Measurements from ENCODE around the gene RHOD. TPM values are rescaled to one million over a fixed set of nuclear protein-coding genes. Genes with fewer than 3 reads are reported as not detected.

The RHOD gene
- polyA plus RNA-seq, 1 donor from 2014 or later = not detected

- H4K20me1 ChIP-seq (ENCODE audit: insufficient read depth) = no peaks in the 10 kb centered on the region
- H3K79me2 ChIP-seq (replicated peaks; ENCODE audit: insufficient read depth, low read length) = no peaks in the 10 kb centered on the region
- H3K27me3 ChIP-seq (ENCODE audit: insufficient read depth, low read depth, low read length) = no peaks in the 10 kb centered on the region
- TF ChIP-seq, protein P1, sequence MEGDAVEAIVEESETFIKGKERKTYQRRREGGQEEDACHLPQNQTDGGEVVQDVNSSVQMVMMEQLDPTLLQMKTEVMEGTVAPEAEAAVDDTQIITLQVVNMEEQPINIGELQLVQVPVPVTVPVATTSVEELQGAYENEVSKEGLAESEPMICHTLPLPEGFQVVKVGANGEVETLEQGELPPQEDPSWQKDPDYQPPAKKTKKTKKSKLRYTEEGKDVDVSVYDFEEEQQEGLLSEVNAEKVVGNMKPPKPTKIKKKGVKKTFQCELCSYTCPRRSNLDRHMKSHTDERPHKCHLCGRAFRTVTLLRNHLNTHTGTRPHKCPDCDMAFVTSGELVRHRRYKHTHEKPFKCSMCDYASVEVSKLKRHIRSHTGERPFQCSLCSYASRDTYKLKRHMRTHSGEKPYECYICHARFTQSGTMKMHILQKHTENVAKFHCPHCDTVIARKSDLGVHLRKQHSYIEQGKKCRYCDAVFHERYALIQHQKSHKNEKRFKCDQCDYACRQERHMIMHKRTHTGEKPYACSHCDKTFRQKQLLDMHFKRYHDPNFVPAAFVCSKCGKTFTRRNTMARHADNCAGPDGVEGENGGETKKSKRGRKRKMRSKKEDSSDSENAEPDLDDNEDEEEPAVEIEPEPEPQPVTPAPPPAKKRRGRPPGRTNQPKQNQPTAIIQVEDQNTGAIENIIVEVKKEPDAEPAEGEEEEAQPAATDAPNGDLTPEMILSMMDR (IDR thresholded peaks at IDR 0.05; ENCODE audit: poor library complexity, severe bottlenecking) = no peak
- TF ChIP-seq, protein P2, sequence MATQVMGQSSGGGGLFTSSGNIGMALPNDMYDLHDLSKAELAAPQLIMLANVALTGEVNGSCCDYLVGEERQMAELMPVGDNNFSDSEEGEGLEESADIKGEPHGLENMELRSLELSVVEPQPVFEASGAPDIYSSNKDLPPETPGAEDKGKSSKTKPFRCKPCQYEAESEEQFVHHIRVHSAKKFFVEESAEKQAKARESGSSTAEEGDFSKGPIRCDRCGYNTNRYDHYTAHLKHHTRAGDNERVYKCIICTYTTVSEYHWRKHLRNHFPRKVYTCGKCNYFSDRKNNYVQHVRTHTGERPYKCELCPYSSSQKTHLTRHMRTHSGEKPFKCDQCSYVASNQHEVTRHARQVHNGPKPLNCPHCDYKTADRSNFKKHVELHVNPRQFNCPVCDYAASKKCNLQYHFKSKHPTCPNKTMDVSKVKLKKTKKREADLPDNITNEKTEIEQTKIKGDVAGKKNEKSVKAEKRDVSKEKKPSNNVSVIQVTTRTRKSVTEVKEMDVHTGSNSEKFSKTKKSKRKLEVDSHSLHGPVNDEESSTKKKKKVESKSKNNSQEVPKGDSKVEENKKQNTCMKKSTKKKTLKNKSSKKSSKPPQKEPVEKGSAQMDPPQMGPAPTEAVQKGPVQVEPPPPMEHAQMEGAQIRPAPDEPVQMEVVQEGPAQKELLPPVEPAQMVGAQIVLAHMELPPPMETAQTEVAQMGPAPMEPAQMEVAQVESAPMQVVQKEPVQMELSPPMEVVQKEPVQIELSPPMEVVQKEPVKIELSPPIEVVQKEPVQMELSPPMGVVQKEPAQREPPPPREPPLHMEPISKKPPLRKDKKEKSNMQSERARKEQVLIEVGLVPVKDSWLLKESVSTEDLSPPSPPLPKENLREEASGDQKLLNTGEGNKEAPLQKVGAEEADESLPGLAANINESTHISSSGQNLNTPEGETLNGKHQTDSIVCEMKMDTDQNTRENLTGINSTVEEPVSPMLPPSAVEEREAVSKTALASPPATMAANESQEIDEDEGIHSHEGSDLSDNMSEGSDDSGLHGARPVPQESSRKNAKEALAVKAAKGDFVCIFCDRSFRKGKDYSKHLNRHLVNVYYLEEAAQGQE (IDR thresholded peaks at IDR 0.05; ENCODE audit: borderline replicate concordance) = no peak
- TF ChIP-seq TAF1 (IDR thresholded peaks at IDR 0.05; ENCODE audit: low read depth) = no peak
- no peaks in the 10 kb centered on the region for H3K9me3 ChIP-seq (ENCODE audit: low read length)
- no peak overlapping the region for H3K27ac ChIP-seq (ENCODE audit: low read length)
- no peak overlapping the region for H3K4me3 ChIP-seq (ENCODE audit: low read length)
- H2AFZ ChIP-seq (ENCODE audit: low read depth, low read length) = no peak overlapping the region
- no peak overlapping the region for H3K4me2 ChIP-seq (ENCODE audit: low read length)
- H3K9ac ChIP-seq (ENCODE audit: low read length) = no peak overlapping the region
- no peaks in the 10 kb centered on the region for H3K36me3 ChIP-seq (ENCODE audit: insufficient read depth, low read length)
- no peaks in the 10 kb centered on the region for H3K9me2 ChIP-seq (ENCODE audit: insufficient read depth, low read length)
- H3F3A ChIP-seq (ENCODE audit: insufficient read depth, low read length, poor library complexity, severe bottlenecking) = no peaks in the 10 kb centered on the region
These were observed 23.7 kb upstream of the RHOD start for GRCh38 chr11:67032830-67033551.

- no peak overlapping the region for H3K4me3 ChIP-seq (ENCODE audit: low read length)
- no peaks in the 10 kb centered on the region for H3K9me3 ChIP-seq (ENCODE audit: low read length)
- no peaks in the 10 kb centered on the region for H3F3A ChIP-seq (ENCODE audit: insufficient read depth, low read length, poor library complexity, severe bottlenecking)
- no peaks in the 10 kb centered on the region for H3K27me3 ChIP-seq (ENCODE audit: insufficient read depth, low read depth, low read length)
- no peak overlapping the region for H3K9ac ChIP-seq (ENCODE audit: low read length)
- no peak overlapping the region for H2AFZ ChIP-seq (ENCODE audit: low read depth, low read length)
- H3K27ac ChIP-seq (ENCODE audit: low read length) = no peak overlapping the region
- H3K79me2 ChIP-seq (replicated peaks; ENCODE audit: insufficient read depth, low read length) = no peaks in the 10 kb centered on the region
- H3K36me3 ChIP-seq (ENCODE audit: insufficient read depth, low read length) = no peaks in the 10 kb centered on the region
- H4K20me1 ChIP-seq (ENCODE audit: insufficient read depth) = no peaks in the 10 kb centered on the region
- H3K4me2 ChIP-seq (ENCODE audit: low read length) = no peak overlapping the region
- H3K9me2 ChIP-seq (ENCODE audit: insufficient read depth, low read length) = no peaks in the 10 kb centered on the region
- no peak for TF ChIP-seq TAF1 (IDR thresholded peaks at IDR 0.05; ENCODE audit: low read depth)
- TF ChIP-seq, protein P1 (IDR thresholded peaks at IDR 0.05; ENCODE audit: poor library complexity, severe bottlenecking) = no peak
- TF ChIP-seq, protein P2 (IDR thresholded peaks at IDR 0.05; ENCODE audit: borderline replicate concordance) = no peak
- TF ChIP-seq RAD21 (conservative IDR thresholded peaks at IDR 0.05) = no peak
- TF ChIP-seq SMC3 (conservative IDR thresholded peaks at IDR 0.05; ENCODE audit: poor library complexity) = no peak
- TF ChIP-seq EZH2 (IDR thresholded peaks at IDR 0.05; ENCODE audit: borderline replicate concordance, insufficient read depth, low read length, poor library complexity, severe bottlenecking) = no peak
- TF ChIP-seq POLR2AphosphoS5 (IDR thresholded peaks at IDR 0.05) = no peak
- no peak for TF ChIP-seq MXI1 (conservative IDR thresholded peaks at IDR 0.05; ENCODE audit: poor library complexity, severe bottlenecking)
- TF ChIP-seq EP300 (conservative IDR thresholded peaks at IDR 0.05; ENCODE audit: poor library complexity, severe bottlenecking) = no peak
These were observed 22.9 kb upstream of the RHOD start for GRCh38 chr11:67033661-67034166.
